Measurements from ENCODE around the gene FAM168A.

- TF ChIP-seq POLR2A (IDR thresholded peaks at IDR 0.05; ENCODE audit: low read depth) = no peak
- no peak for TF ChIP-seq CTCF (IDR thresholded peaks at IDR 0.05)
- no peak for TF ChIP-seq POLR2AphosphoS5 (IDR thresholded peaks at IDR 0.05)
Measured at GRCh38 chr11:73597336-73597955, 466 bp downstream of the FAM168A start.

Data from esophagus muscularis mucosa (tissue), 3 donors.